CD4-positive, alpha-beta memory T cell (primary cell): ENCODE data around the gene TBC1D12. TPM values are rescaled to one million over a fixed set of nuclear protein-coding genes. Genes with fewer than 3 reads are reported as not detected.

Experiments used
- polyA plus RNA-seq, 2 donors: library from polyadenylated mRNA; unstranded; fragments of 300-500 nt; fragmentation: Illumina TruSeq; gene quantifications; one replicate each; pipeline ENCODE4 v1.2.3, GENCODE V29; 2021
- total RNA-seq, 2 experiments: library from RNA; stranded (reverse); gene quantifications; one replicate each; pipeline ENCODE4 v1.2.3, GENCODE V29; 2021

TBC1D12 gene
- total and polyA plus RNA-seq, 4 experiments from 2014 or later, result 0.30 to 0.96 TPM; not detected in 2

Other genes with a start within 250 kb of the TBC1D12 start
- 10 to 100 TPM; 21.8 to 22.5 TPM for gene NOC3L, start 39.6 kb upstream of the TBC1D12 start, total RNA-seq
- gene NOC3L, start 39.6 kb upstream of the TBC1D12 start, polyA plus RNA-seq, result 10 to 100 TPM in 1 of 2 donors, 1 to 10 TPM in 1; 6.2 to 15.8 TPM
- 10 to 100 TPM; 14.4 to 16.3 TPM for gene HELLS, start 143.2 kb downstream of the TBC1D12 start, total RNA-seq
- 10 to 100 TPM in 1 of 2 donors, 1 to 10 TPM in 1; 3.0 to 11.8 TPM for gene HELLS, start 143.2 kb downstream of the TBC1D12 start, polyA plus RNA-seq